Fibroblast of lung (primary cell): ENCODE measurements around the gene LBX1.

Experiments used
- CTCF ChIP-seq, 2 donors: IDR thresholded peaks in 1 of 2; conservative IDR thresholded peaks in 1 of 2; 1 replicate in 1 of 2; 2 replicates in 1 of 2; pipeline ENCODE4 v1.5.1; 2011 to 2012; ENCODE audit warnings: low read length in 2 of 2, control low read depth in 1 of 2, inconsistent platforms in 1 of 2, low read depth in 1 of 2, mild to moderate bottlenecking in 1 of 2
- EZH2 ChIP-seq: IDR thresholded peaks from 2 replicates; pipeline ENCODE4 v1.5.1; 2012; ENCODE audit warnings: low read length, control low read depth, mild to moderate bottlenecking; ENCODE audit errors: missing control alignments

DNA sequence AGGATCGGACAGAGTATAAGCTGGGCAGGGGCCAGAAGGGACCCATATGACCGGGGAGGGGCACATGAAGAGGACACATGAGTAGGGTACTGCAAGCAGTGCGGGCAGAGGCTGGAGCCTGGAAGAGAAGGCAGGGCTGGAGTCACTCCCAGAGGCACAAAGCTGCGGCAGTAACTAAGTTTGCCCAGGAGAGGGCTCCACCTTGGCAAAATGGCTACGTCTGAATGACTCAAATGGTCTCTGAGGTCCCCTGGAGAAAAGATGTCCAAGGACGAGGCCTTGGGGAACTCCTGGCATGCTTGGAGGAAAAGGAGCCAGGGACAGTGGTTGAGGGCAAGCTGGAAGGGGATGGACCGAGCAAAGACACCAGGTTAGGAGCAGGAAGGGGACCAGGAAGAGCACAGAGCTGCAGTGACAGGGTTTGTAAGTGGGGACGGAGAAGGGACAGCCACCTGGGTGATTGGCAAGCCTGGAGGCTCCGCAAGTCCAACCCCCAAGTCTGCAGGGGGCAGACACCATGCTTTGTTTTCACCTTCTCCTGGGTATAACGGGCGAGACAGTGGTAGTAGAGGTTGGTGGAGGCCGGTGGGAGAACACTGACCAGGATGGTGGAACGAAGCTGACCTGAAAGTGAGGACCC, 43.1 kb upstream of the LBX1 start:
- TF ChIP-seq CTCF (conservative IDR thresholded peaks at IDR 0.05 in 1 of 2, IDR thresholded peaks at IDR 0.05 in 1 of 2; ENCODE audit: low read depth in 1 of 2, low read length in 2 of 2): peak; percentile 73 to 90
- no peak for TF ChIP-seq EZH2
